Skeletal muscle satellite cell (primary cell): Measurements from ENCODE around the gene PMS1.
"Not testable (repeated sequence)": the region's sequence is repeated elsewhere in the genome, so short reads cannot be mapped to it uniquely, and the experiment has no call there.

ENCODE experiments used
- H3K27me3 ChIP-seq: 2 replicates; pipeline ENCODE4 v1.7.0; 2013; ENCODE audit warnings: low read length; ENCODE audit not compliant: control insufficient read depth, insufficient read depth
- H3K36me3 ChIP-seq: 2 replicates; pipeline ENCODE4 v1.7.0; 2013; ENCODE audit warnings: mild to moderate bottlenecking, control low read depth, low read length; ENCODE audit not compliant: insufficient read depth
- H3K4me1 ChIP-seq: 2 replicates; pipeline ENCODE4 v1.7.0; 2013; ENCODE audit warnings: low read length; ENCODE audit not compliant: control insufficient read depth, insufficient read depth
- H3K4me2 ChIP-seq: 2 replicates; pipeline ENCODE4 v1.7.0; 2013; ENCODE audit warnings: mild to moderate bottlenecking, low read length
- H3K4me3 ChIP-seq: 2 replicates; pipeline ENCODE4 v1.7.0; 2013; ENCODE audit warnings: low read length
- H3K9ac ChIP-seq: 2 replicates; pipeline ENCODE4 v1.7.0; 2013; ENCODE audit warnings: mild to moderate bottlenecking, low read depth, low read length, moderate library complexity
- H3K9me3 ChIP-seq: replicated peaks from 2 replicates; pipeline ENCODE4 v1.7.0; 2013; ENCODE audit warnings: mild to moderate bottlenecking, control low read depth, low read length

PMS1 gene

GRCh38 chr2:189873696-189874095 lies 89.4 kb downstream of the PMS1 start:
- no peak overlapping the region for H3K4me3 ChIP-seq
- no peak overlapping the region for H3K4me2 ChIP-seq
- no peak overlapping the region for H3K9ac ChIP-seq
- H3K4me1 ChIP-seq: no peaks in the 10 kb centered on the region
- peaks cover 16% of the 10 kb centered on the region for H3K36me3 ChIP-seq
- H3K27me3 ChIP-seq: no peaks in the 10 kb centered on the region
- H3K9me3 ChIP-seq: no peaks in the 10 kb centered on the region

GRCh38 chr2:189874586-189875320 lies 90.5 kb downstream of the PMS1 start:
- no peaks in the 10 kb centered on the region for H3K9me3 ChIP-seq
- no peak overlapping the region for H3K4me3 ChIP-seq
- no peak overlapping the region for H3K4me2 ChIP-seq
- H3K27me3 ChIP-seq: no peaks in the 10 kb centered on the region
- peaks cover 19% of the 10 kb centered on the region for H3K36me3 ChIP-seq
- no peaks in the 10 kb centered on the region for H3K4me1 ChIP-seq
- no peak overlapping the region for H3K9ac ChIP-seq

- Histone ChIP-seq H3K4me3 (no peak overlapping the region), H3K4me2 (no peak overlapping the region), H3K9ac (no peak overlapping the region), H3K9me3 (no peaks in the 10 kb centered on the region), H3K4me1 (no peaks in the 10 kb centered on the region), H3K36me3 (peaks cover 19% of the 10 kb centered on the region), H3K27me3 (no peaks in the 10 kb centered on the region)
These were observed 92.0 kb downstream of the PMS1 start for GRCh38 chr2:189876271-189876670.

GRCh38 chr2:189879716-189880081 lies 95.4 kb downstream of the PMS1 start:
- H3K4me2 ChIP-seq: no peak overlapping the region
- no peak overlapping the region for H3K9ac ChIP-seq
- H3K36me3 ChIP-seq: peaks cover 14% of the 10 kb centered on the region
- H3K4me3 ChIP-seq: no peak overlapping the region
- no peaks in the 10 kb centered on the region for H3K9me3 ChIP-seq
- H3K27me3 ChIP-seq: no peaks in the 10 kb centered on the region
- no peaks in the 10 kb centered on the region for H3K4me1 ChIP-seq

- Histone ChIP-seq H3K4me2 (no peak overlapping the region), H3K36me3 (peaks cover 14% of the 10 kb centered on the region), H3K4me1 (no peaks in the 10 kb centered on the region), H3K4me3 (no peak overlapping the region), H3K9me3 (no peaks in the 10 kb centered on the region), H3K9ac (no peak overlapping the region), H3K27me3 (no peaks in the 10 kb centered on the region)
These were observed 96.2 kb downstream of the PMS1 start for GRCh38 chr2:189880429-189880828.

GRCh38 chr2:189880832-189881492 lies 96.7 kb downstream of the PMS1 start:
- H3K4me3 ChIP-seq: no peak overlapping the region
- no peak overlapping the region for H3K4me2 ChIP-seq
- no peaks in the 10 kb centered on the region for H3K4me1 ChIP-seq
- H3K36me3 ChIP-seq: peaks cover 14% of the 10 kb centered on the region
- no peaks in the 10 kb centered on the region for H3K27me3 ChIP-seq
- no peaks in the 10 kb centered on the region for H3K9me3 ChIP-seq
- no peak overlapping the region for H3K9ac ChIP-seq

GRCh38 chr2:189885368-189885767 lies 101.1 kb downstream of the PMS1 start:
- no peak overlapping the region for H3K4me2 ChIP-seq
- no peaks in the 10 kb centered on the region for H3K4me1 ChIP-seq

GRCh38 chr2:189892546-189893294 lies 108.5 kb downstream of the PMS1 start:
- not testable (repeated sequence) for H3K4me3 ChIP-seq, H3K9me3 ChIP-seq, H3K4me1 ChIP-seq, H3K36me3 ChIP-seq, H3K27me3 ChIP-seq, H3K9ac ChIP-seq, H3K4me2 ChIP-seq

More at GRCh38 chr2:189885368-189885767, 101.1 kb downstream of the PMS1 start:
- Histone ChIP-seq H3K27me3 (no peaks in the 10 kb centered on the region), H3K4me3 (no peak overlapping the region), H3K36me3 (no peaks in the 10 kb centered on the region), H3K9ac (no peak overlapping the region), H3K9me3 (no peaks in the 10 kb centered on the region)

- peaks cover 17% of the 10 kb centered on the region for H3K4me1 ChIP-seq
- no peaks in the 10 kb centered on the region for H3K27me3 ChIP-seq
- H3K9ac ChIP-seq: no peak overlapping the region
- no peak overlapping the region for H3K4me3 ChIP-seq
- H3K9me3 ChIP-seq: no peaks in the 10 kb centered on the region
- H3K4me2 ChIP-seq: no peak overlapping the region
- no peaks in the 10 kb centered on the region for H3K36me3 ChIP-seq
These were observed 112.6 kb downstream of the PMS1 start for GRCh38 chr2:189896809-189897208.

- no peaks in the 10 kb centered on the region for H3K36me3 ChIP-seq
- no peak overlapping the region for H3K4me3 ChIP-seq
- H3K4me1 ChIP-seq: peaks cover 17% of the 10 kb centered on the region
- H3K27me3 ChIP-seq: no peaks in the 10 kb centered on the region
- no peak overlapping the region for H3K9ac ChIP-seq
- no peaks in the 10 kb centered on the region for H3K9me3 ChIP-seq
- no peak overlapping the region for H3K4me2 ChIP-seq
These were observed 114.9 kb downstream of the PMS1 start for GRCh38 chr2:189899101-189899500.

GRCh38 chr2:189900726-189901125 lies 116.5 kb downstream of the PMS1 start:
- Histone ChIP-seq H3K36me3 (no peaks in the 10 kb centered on the region), H3K27me3 (no peaks in the 10 kb centered on the region), H3K4me1 (peaks cover 17% of the 10 kb centered on the region), H3K9me3 (no peaks in the 10 kb centered on the region), H3K4me3 (no peak overlapping the region), H3K4me2 (no peak overlapping the region), H3K9ac (no peak overlapping the region)
